GM18520 (cell line): ENCODE results near the gene C17orf75.

Experiments
- ATAC-seq: cut with Tn5 transposase; IDR thresholded peaks from one replicate; pipeline ENCODE4 v1.9.1; 2021; ENCODE audit not compliant: unreplicated experiment

The C17orf75 gene

DNA sequence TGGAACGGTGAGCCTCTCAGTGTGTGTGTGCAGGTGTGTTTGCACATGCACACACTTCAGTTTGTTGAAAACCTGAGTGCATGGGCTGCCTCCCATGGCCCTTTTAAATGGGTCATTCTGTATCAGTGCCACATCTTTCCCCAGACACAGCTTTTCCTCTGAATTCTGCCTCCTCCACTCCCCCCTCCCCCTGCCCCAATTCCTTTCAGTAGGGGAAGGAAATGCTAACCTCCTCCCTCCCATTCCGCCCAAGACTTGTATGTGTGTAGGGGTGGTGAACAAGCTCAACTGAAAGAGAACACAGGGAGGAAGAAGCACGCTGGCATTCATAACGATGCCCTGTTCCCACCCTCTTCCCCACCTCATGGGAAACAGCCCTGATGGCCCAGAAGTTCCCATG, 34.3 kb downstream of the C17orf75 start:
- ATAC-seq, result no peak

DNA sequence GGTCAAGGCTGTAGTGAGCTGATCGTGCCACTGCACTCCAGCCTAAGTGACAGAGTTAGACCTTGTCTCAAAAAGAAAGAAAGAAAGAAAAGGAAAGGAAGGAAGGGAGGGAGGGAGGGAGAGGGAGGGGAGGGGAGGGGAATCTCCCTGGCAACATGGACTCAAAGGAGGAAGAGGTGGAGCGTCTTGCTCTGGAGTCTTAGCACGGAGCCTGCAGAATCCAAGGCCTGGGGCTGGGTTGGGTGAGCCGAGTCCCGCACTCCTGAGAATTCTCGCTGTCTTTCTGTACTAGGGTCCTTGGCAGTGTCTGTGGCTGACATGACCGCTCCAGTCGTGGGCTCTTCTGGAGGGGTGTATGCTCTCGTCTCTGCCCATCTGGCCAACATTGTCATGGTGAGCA, 36.9 kb downstream of the C17orf75 start:
- no peak for ATAC-seq

DNA sequence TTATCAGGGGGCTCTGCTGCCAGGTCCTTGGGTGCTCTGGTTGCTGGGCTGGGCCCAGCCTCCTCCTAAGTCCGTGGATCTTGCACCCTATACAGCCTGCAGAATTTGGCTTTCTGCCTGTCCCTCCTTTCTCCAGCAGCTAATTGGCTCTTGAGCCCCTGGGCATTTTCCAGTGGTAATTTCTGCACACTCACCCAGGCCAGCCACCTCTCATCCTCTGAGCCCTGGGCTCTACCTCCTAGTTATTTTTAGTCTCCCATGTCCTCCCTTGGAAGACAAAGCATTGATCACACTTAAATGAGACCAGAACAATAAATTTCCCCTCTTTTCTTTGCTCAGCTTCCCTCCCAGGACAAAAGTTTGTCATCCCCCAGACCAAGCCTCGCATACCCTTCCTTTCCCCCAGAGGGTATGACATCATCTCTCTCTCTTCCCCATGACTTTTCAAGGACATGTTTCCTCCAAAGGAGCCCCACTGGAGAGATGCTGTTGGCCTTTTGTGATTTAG, 38.1 kb downstream of the C17orf75 start:
- no peak for ATAC-seq

DNA sequence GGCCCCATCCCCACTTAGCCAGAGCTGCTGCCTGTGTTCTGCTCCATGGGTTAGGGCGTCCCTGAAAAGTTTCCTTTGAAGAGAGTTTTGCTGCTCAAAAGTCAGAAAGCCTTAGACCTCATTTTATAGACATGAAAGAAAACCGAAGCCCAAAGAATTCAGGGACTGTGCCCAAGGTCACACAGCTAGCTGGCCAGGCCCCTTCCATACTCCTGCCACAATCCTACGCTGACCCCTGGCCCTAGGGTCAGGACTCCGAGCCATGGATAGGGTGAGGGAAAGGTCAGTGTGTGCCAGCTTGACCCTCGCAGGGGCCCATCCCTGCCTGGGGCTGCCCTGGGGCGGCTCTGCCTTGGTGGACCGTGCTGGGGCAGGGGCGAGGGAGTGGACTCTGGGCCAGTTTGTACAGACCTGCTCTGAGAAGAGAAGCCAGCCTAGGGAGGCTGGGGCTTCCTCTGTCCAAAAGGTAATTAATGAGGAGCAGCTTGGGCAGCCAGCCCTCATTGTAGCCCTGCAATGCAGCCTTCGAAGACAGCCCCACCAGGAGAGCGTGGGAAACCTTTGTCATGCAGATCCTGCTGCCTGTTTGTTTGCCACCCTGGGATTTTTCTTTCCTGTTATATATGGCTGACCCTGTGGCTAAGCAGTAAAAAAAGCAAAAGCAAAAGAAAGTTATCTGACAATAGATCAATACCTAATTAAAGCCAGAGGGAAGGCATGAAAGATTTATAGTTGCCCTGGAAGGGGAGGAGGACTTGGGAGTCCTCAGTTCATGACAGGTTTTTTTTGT, 38.9 kb downstream of the C17orf75 start:
- ATAC-seq, result no peak

DNA sequence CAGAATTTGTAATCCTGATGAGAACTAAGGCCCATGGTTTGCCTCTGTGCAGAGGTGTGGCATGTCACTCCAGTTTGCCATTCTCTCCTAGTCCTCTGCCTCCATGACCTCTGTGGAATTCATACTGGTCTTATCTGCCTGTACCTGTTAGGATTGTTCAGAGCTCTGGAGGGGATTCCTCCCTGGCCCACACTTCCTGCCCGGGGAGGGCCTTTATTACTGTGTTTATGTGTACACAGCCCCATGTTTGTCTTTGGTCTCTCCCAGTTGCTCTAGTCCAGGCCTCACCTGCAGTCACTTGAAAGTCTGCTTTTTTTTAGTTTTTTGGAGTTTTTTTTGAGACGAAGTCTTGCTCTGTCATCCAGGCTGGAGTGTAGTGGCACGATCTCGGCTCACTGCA, 39.9 kb downstream of the C17orf75 start:
- no peak for ATAC-seq

DNA sequence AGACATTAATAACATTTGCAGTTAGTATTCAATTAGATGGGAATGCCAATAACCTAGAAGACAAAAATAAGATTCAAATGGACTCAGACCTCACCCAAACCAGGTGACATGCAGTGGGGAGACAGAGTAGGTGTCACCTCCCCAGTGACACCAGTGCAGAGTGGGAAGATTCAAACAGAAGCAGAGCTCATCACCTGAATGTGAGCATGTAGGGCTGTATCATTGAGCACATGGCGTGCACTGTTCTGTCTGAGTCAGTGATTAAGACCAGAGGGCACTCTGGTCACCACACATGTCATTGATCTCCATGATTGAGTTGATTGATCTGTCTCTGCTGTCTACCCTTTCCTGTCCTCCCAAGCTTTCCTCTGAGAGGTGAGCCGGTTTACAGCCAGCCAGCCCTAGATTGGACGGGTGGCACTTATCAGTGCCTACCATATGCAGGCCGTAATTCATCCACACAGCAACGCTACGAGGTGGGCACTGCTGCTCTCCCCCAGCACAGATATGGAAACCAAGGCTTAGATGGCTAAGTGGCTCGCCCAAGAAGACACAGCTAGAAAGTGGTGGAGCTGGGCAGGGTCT, 42.3 kb downstream of the C17orf75 start:
- ATAC-seq, result no peak

DNA sequence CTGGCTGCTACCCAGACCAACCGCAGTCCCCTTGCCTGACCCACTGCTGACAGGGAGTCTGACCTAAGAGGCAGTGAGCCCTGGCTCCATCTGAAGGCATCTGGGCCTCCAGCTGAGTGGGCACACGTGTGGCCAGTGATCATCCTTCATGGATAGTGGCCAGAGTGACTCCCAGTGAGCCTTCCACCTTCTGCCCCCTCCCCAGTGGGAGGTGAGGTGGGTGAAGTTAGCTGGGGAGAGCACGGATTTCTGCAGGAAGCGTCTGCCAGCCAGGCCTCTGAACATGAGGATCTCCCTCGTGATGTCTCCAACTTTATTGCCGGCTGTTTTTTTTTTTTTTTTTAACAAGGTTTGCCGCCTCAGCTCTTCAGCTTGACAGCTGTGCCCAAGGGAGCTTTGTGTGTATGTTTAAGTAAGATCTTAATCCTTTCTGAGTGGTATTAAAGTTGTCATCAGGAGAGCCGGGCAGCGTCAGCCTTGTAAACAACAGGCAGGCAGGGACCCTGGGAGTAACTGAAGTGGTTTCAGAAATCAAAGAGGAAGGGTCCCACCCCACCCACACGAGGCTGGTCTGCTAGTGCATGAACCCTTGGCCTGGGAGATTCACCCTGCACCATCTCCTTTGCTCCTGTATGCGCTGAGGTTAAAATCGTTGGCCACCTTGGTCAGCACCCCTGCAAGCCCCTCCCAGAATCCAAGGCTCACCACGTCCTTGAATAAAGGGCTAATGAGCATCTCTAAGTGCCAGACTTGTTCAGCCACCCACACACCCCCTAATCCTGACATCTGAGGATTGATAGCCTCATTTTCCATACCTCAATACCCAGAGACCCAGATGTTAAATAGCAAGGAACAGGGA, 43.0 kb downstream of the C17orf75 start:
- no peak for ATAC-seq

DNA sequence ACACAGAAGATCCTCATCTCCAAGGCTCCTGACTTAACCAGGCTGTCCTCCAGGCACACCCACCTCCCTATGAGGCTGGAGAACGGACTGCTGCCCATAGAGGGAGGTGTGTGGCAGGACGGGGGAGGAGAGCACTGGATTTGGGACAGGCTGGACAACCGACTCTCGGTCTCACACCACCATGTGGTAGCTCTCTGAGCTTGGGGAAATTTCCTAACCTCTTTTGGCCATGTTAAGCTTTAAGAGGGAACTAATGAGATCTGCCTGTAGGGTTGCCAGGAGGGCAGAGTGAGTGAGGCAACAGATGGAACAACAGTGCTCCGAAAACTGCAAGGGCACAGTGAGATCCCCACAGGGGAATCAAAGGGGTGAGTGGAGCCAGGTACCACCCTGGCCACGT, 43.7 kb downstream of the C17orf75 start:
- ATAC-seq, result no peak

DNA sequence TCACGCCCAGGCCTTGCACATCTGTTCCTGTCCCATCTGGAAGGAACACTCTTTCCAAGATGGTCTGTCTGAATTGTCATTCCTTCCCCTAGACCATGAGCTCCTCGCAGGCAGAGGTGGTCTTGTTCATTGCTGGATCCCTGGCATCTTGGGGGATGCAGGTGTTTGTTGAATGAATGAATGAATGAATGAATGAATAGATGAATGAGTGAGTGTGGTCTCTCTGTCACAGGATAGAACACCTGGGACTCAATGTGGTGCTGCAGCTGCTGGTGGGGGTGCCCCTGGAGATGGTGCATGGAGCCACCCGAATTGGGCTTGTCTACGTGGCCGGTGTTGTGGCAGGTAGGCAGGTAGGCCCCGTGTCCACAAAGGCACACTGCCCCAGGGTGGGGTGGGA, 44.1 kb downstream of the C17orf75 start:
- ATAC-seq, result no peak

DNA sequence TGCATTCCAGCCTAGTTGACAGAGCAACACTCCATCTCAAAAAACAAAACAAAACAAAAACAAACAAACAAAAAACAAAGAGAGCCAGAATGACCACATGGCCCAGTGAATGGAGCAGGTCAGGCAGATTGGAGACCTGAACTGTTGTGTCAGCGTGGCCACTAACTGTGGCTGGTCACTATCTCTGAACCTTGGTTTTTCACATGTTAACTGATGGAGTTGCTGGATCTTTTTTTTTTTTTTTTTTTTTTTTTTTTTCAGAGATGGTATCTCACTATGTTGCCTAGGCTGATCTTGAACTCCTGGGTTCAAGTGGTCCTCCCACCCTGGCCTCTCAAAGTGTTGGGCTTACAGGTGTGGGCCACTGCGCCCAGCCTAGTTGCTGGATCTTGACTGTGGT, 44.5 kb downstream of the C17orf75 start:
- ATAC-seq, result no peak

DNA sequence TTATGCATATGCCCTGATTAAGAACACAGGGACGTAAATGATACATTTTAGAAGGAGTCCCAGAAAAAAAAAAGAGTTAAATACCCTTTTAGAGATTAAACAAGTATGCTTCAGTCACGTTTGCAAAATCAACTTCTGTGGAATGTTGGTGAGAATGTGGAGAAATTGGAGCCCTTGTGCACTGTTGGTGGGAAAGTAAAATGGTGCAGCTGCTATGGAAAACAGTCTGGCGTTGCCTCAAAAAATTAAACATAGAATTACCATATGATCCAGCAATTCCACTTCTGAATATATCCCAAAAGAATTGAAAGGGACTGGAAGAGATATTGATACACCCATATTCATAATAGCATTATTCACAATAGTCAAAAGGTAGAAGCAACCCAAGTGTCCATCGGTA, 49.9 kb downstream of the C17orf75 start:
- ATAC-seq, result no peak

DNA sequence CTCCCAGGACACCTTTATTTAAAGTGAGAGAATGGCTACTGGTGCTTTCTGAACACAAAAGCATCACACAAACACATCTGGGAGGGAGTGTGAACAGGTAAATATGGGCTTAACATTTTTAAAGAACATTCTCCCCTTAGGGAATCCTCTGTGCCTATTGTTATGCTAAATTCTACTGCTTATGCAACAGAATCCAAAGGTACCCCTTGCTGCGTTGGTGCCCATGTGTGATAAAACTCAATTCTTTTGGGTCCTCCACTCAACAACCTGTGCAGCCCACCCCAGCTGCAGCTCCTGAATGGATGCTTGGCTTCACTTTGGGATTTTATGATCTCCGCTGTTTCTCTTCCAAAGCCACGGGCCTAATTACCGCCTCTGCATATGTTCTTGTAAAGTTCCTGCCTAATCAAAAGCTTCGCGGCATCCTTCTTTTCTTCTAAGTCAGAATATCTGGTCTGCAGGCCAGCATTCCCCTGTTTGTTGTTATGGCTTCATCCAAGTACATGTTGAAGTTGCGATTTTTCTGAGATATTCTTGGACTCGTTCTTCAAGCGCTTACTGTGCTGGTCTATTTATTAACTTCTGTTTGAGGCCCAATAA, 52.4 kb downstream of the C17orf75 start:
- ATAC-seq, result no peak

DNA sequence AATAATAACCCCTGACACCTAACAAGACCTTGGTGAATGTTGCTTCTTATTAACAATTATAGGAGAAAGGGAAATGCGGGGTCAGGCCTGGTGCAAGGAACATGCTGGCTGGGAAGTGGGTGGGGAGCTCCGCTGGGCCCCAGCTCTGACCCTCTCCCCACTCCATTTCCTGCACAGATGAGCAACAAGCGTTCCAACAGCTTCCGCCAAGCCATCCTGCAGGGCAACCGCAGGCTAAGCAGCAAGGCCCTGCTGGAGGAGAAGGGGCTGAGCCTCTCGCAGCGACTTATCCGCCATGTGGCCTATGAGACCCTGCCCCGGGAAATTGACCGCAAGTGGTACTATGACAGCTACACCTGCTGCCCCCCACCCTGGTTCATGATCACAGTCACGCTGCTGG, 53.4 kb downstream of the C17orf75 start:
- no peak for ATAC-seq

DNA sequence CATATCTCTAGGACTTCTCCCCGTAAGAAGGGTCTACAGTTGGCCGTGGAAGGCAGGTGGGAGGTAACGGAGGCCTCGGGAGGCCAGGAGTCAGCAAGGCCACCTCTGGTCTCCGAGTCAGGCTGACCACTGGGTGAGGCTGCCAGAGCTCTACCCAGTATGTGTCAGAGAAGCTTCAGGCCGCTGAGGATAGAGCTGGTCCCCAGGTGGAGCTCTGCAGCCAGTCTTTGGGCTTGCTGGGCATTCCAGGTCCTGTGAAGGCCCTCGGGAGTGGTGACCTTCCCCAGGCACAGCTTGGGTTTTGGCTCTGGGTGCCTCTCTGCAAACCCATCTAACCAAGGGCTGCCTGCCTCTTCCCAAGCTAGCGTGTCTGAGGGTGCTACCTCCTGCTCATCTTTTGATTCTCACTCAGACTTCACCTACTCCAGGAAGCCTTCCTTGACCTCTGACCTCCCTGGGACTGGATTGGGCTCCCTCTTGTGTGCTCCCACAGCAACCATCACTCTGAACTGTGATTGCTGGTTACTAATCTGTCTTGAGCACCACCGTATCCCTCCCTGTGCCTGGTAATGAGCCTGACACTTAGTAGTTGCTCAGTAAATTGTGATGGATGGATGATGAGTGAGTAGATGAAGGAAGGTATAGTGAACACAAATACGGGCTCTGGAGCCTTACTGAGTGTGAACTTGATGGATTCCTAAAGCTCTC, 54.0 kb downstream of the C17orf75 start:
- ATAC-seq, result no peak

DNA sequence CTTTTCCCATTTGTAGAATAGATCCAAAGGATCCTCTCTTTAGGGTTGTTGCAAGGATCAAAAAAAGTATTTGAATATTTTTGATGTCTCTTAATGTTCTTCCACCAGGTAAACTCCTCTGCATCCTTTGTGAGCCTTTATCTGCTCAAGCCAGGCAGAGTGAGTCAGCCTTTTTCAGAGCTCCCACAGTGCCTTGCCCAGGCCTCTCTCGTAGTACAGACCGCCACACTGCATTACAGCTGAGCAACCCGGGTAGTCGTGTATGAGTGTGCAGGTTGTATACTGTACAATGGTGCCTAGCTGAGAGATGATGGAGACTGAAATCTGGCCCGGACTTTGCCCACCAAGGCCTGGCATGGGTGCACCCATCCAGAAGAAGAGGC, 55.5 kb downstream of the C17orf75 start:
- no peak for ATAC-seq

DNA sequence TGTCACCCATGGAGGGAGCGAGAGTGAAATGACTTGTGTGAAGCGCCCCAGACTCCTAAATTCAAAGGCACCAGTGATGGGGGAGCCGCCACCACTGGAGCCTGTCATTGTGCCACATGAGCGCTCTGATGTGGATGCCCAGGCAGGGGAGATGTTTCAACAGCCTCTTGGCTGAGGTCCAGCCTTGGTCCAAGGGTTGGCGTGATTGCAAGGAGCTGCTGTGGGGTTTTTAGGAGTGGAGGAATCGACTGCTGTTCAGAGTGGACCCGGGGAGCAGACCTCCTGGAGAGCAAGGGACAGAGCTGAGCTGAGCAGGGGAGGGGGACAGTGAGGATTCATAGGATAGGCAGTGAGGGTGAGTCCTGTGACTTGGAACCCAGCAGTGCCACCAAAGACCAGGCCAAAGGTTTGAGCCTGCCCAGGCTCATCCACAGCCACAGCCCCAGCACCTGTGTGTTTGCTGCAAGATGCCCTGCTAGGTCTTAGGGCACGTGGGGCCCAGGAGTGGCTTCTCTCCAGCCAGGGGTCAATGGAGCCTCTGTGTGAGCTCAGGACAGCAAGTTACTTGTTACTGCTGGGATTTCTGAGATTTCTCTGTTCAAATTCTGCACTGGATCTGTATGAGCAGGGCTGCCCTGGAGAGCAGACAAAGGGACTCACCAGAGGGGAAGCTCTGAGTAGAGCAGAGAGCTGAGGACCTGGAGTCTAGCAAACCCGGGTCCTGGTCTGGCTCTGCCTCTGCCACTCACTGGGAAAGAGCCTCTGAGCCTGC, 56.0 kb downstream of the C17orf75 start:
- no peak for ATAC-seq

DNA sequence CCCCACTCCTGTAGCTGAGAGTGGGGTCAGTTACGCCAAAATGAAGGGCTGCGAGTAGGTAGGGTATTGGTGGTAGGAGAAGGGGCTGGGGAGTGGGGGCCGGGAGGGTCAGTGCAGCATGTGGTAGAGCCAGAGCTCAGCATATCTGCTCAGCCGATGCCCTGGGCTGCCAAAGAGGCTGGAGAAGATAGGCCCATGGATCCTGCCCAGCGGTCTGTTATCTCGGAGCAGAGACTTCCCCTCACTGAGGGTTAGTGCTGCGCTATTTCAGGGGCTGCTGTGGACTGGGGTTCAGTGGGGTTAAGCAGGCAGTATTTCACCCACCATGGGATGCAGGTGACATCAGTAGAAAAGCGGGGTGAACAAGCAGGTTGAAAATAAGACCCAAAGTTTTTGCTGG, 56.7 kb downstream of the C17orf75 start:
- ATAC-seq, result no peak

DNA sequence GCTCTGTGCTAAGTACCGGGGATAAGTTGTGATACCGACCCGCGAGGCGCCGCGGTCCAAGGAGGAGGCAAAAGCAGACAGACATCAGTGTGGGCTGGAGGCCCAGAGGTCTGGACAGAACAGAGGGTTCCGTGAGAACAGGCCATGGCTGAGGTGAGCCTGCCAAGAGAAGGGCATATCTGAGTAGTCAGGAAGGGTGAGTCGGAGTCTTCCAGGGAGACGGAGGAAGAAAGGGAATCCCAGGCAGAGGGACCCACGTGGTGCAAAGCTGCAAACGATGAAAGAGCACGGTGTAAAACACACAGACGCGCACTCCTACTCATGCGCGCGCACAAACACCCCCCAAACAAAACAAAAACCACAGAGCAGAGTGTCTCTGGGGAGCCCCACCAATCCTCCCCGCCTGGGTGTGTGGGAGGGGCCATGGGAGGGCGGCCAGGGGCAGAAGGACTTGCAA, 58.2 kb downstream of the C17orf75 start:
- ATAC-seq, result no peak

DNA sequence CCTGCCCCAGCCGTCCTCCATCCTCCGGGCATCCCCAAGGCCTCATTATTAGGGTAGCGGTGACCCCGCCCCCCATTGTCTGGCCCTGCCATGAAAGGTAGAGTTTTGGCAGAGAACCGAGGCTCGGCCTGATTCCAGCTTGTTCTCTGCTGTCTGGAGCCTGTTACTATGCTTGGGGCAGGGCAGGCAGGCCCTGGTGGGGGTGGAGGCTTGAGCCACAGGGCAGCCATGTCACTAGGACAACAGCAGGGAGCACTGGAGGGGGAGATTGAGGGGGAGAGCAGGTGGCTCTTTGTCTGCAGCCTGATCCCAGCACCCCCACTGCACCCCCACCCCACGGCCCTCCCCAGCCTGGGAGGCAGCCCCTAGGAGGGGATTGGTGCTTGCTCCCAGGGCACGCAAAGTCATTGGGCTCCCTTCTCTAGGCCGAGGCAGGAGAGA, 60.9 kb downstream of the C17orf75 start:
- ATAC-seq, result no peak
